SU-DHL-6 (cell line): ENCODE measurements around the gene MST1.

Experiments used
- H2AFZ ChIP-seq: fragments of 200-600 bp; sonication (generic); 2 replicates; pipeline ENCODE4 v1.6.1; 2014; ENCODE audit warnings: low read depth, mild to moderate bottlenecking, moderate library complexity, mixed read lengths, antibody characterized with exemption, low read length; ENCODE audit not compliant: severe bottlenecking
- H3F3A ChIP-seq: fragments of 200-600 bp; shearing (Covaris generic); 2 replicates; pipeline ENCODE4 v1.6.0; 2016; ENCODE audit warnings: antibody characterized with exemption, mild to moderate bottlenecking; ENCODE audit not compliant: insufficient read depth
- H3K27ac ChIP-seq: fragments of 200-600 bp; sonication (generic); 2 replicates; pipeline ENCODE4 v1.5.1; 2016; ENCODE audit warnings: low read depth, mild to moderate bottlenecking, low read length, moderate library complexity, mixed read lengths
- H3K27me3 ChIP-seq: fragments of 200-600 bp; sonication (generic), shearing (Covaris generic); 2 replicates; pipeline ENCODE4 v1.6.0; 2014; ENCODE audit warnings: mild to moderate bottlenecking, low read length
- H3K36me3 ChIP-seq: fragments of 200-600 bp; sonication (generic); 2 replicates; pipeline ENCODE4 v1.6.1; 2014; ENCODE audit warnings: mild to moderate bottlenecking, low read length, mixed read lengths
- H3K4me2 ChIP-seq: fragments of 300-600, 200-600 bp; shearing (Covaris generic), sonication (generic); 2 replicates; pipeline ENCODE4 v1.6.0; 2014; ENCODE audit warnings: low read length, low read depth, mild to moderate bottlenecking; ENCODE audit not compliant: poor library complexity, severe bottlenecking
- H3K4me3 ChIP-seq: fragments of 200-600 bp; sonication (generic); 2 replicates; pipeline ENCODE4 v1.5.1; 2014; ENCODE audit warnings: antibody characterized with exemption, low read length, mild to moderate bottlenecking, mixed read lengths; ENCODE audit not compliant: insufficient read depth, poor library complexity, severe bottlenecking
- H3K79me2 ChIP-seq: fragments of 200-600 bp; sonication (generic); 2 replicates; pipeline ENCODE4 v1.6.1; 2014; ENCODE audit warnings: mild to moderate bottlenecking, low read length, moderate library complexity; ENCODE audit not compliant: insufficient read depth
- H3K9ac ChIP-seq: fragments of 200-600 bp; sonication (generic); 2 replicates; pipeline ENCODE4 v1.7.0; 2014; ENCODE audit warnings: mild to moderate bottlenecking, low read length
- H3K9me2 ChIP-seq: fragments of 200-600 bp; sonication (generic); replicated peaks from 2 replicates; pipeline ENCODE4 v1.6.1; 2014; ENCODE audit warnings: low read length; ENCODE audit not compliant: insufficient read depth
- H3K9me3 ChIP-seq: fragments of 200-600 bp; sonication (generic); 2 replicates; pipeline ENCODE4 v1.6.1; 2014; ENCODE audit warnings: low read length, mixed read lengths; ENCODE audit not compliant: insufficient read depth
- H4K20me1 ChIP-seq: fragments of 200-600 bp; sonication (generic); 2 replicates; pipeline ENCODE4 v1.6.1; 2014; ENCODE audit warnings: low read depth, mild to moderate bottlenecking, antibody characterized with exemption, low read length, moderate library complexity, mixed read lengths
- CTCF ChIP-seq: fragments of 200-600 bp; sonication (generic); IDR thresholded peaks from one replicate; pipeline ENCODE4 v1.5.1; 2017; ENCODE audit warnings: antibody characterized with exemption, mild to moderate bottlenecking, low read length, moderate library complexity; ENCODE audit not compliant: insufficient read depth, poor library complexity, severe bottlenecking
- EZH2phosphoT487 ChIP-seq: fragments of 200-600 bp; sonication (generic), shearing (Covaris generic); conservative IDR thresholded peaks from 2 replicates; pipeline ENCODE4 v1.6.1; 2018; ENCODE audit warnings: mild to moderate bottlenecking, antibody characterized with exemption, low read length, moderate library complexity, mixed read lengths

The MST1 gene

GRCh38 chr3:49638445-49638844, 50.8 kb downstream of the MST1 start:
- Histone ChIP-seq H3K9me3 (no peaks in the 10 kb centered on the region), H4K20me1 (no peaks in the 10 kb centered on the region), H3K36me3 (no peaks in the 10 kb centered on the region), H3K9me2 (no peaks in the 10 kb centered on the region), H3K4me3 (no peak overlapping the region), H3K27ac (no peak overlapping the region), H3K4me2 (no peak overlapping the region), H3K79me2 (no peaks in the 10 kb centered on the region), H2AFZ (no peak overlapping the region), H3F3A (no peaks in the 10 kb centered on the region), H3K9ac (no peak overlapping the region), H3K27me3 (no peaks in the 10 kb centered on the region)
- TF ChIP-seq EZH2phosphoT487 (no peak), CTCF (no peak)

GRCh38 chr3:49636883-49637609, 52.2 kb downstream of the MST1 start:
- no peak overlapping the region for H2AFZ ChIP-seq
- H3K9ac ChIP-seq, result no peak overlapping the region
- H3F3A ChIP-seq, result no peaks in the 10 kb centered on the region
- no peak overlapping the region for H3K4me3 ChIP-seq
- no peaks in the 10 kb centered on the region for H3K36me3 ChIP-seq
- no peaks in the 10 kb centered on the region for H3K27me3 ChIP-seq
- H3K4me2 ChIP-seq, result no peak overlapping the region
- H4K20me1 ChIP-seq, result no peaks in the 10 kb centered on the region
- no peaks in the 10 kb centered on the region for H3K79me2 ChIP-seq
- no peaks in the 10 kb centered on the region for H3K9me2 ChIP-seq
- no peak overlapping the region for H3K27ac ChIP-seq
- TF ChIP-seq EZH2phosphoT487, result no peak
- no peak for TF ChIP-seq CTCF
- H3K9me3 ChIP-seq, result no peaks in the 10 kb centered on the region

GRCh38 chr3:49634736-49635135, 54.5 kb downstream of the MST1 start:
- Histone ChIP-seq H3K9ac (no peak overlapping the region), H3K36me3 (no peaks in the 10 kb centered on the region), H3K4me3 (no peak overlapping the region), H3F3A (no peaks in the 10 kb centered on the region), H3K27ac (no peak overlapping the region), H3K4me2 (no peak overlapping the region), H2AFZ (no peak overlapping the region), H3K9me2 (no peaks in the 10 kb centered on the region), H3K27me3 (no peaks in the 10 kb centered on the region), H4K20me1 (no peaks in the 10 kb centered on the region), H3K9me3 (peaks cover 5% of the 10 kb centered on the region; the same call in 1 of the 2 replicates), H3K79me2 (no peaks in the 10 kb centered on the region)
- no peak for TF ChIP-seq CTCF
- TF ChIP-seq EZH2phosphoT487, result no peak
